Right lobe of liver (tissue), 6 donors: ENCODE measurements around the gene SUPV3L1. TPM values are rescaled to one million over a fixed set of nuclear protein-coding genes. Genes with fewer than 3 reads are reported as not detected.
A peak's percentile ranks its signal among the peaks of the same experiment; 100 is the strongest.

Source experiments
- ATAC-seq, 4 donors: fragments of 200-7000 bp; cut with Tn5 transposase; one replicate each; pipeline ENCODE4 v1.9.1; 2020; ENCODE audit warnings: mild to moderate bottlenecking in 4 of 4, moderate library complexity in 4 of 4
- DNase-seq, 3 donors: peaks; one replicate each; pipeline ENCODE4 v3.0.0-alpha.2; 2020
- H3K27ac ChIP-seq, 3 donors: fragments of 200-600 bp; one replicate each; pipeline ENCODE4 v1.8.0; 2022
- H3K27me3 ChIP-seq, 2 donors: fragments of 200-600 bp; one replicate each; pipeline ENCODE4 v1.8.0; 2022
- H3K36me3 ChIP-seq, 4 donors: fragments of 200-600 bp; sonication (generic) in 1 of 4; one replicate each; pipeline versions ENCODE4 v1.5.1 to v1.8.0; 2017 to 2022; ENCODE audit warnings: control low read depth in 1 of 4
- H3K4me1 ChIP-seq, 4 donors: fragments of 200-600 bp; sonication (generic) in 1 of 4; one replicate each; pipeline versions ENCODE4 v1.5.1 to v1.8.0; 2017 to 2022; ENCODE audit warnings: control low read depth in 1 of 4
- H3K4me3 ChIP-seq, 3 donors: fragments of 200-600 bp; one replicate each; pipeline ENCODE4 v1.8.0; 2022
- H3K9me3 ChIP-seq, 4 donors: fragments of 200-600 bp; sonication (generic) in 1 of 4; one replicate each; pipeline versions ENCODE4 v1.5.1 to v1.8.0; 2017 to 2022; ENCODE audit warnings: control low read depth in 1 of 4
- POLR2A ChIP-seq: fragments of 450-650 bp; IDR thresholded peaks from one replicate; pipeline ENCODE4 v1.6.1; 2017; ENCODE audit warnings: antibody characterized with exemption, mild to moderate bottlenecking
- WGBS: methylation state at CpG from one replicate; pipeline ENCODE4 v1.1.6; 2018; ENCODE audit warnings: low coverage, low lambda C conversion rate; ENCODE audit not compliant: insufficient coverage; ENCODE audit errors: missing lambda C conversion rate; 5-methylcytosine and 5-hydroxymethylcytosine counted together
- intact Hi-C, 2 donors: fragments of 100-400 bp; cut with DNase I; formaldehyde crosslinking; loops; one replicate each; pipeline versions ENCODE4 v1.11.2 to v1.14.1; 2022
- total RNA-seq, 6 experiments: library from RNA; depleted of rRNA in 2 of 6; stranded (reverse); fragments of >200 nt in 2 of 6; fragmentation: NEBNext Ultra II Directional in 3 of 6; extraction: Animal tissue kit (Norgen Biotek cat#: 25700) in 3 of 6; gene quantifications; one replicate each; pipeline versions ENCODE4 v1.1.0 to v1.2.4, GENCODE V29; 2016 to 2023
- TF ChIP-seq, protein P1 (sequence below), 4 donors: fragments of 200-600 bp in 3 of 4; fragments of 450-650 bp in 1 of 4; IDR thresholded peaks; one replicate each; pipeline versions ENCODE4 v1.5.1 to v1.8.0; 2016 to 2022; ENCODE audit warnings: antibody characterized with exemption in 4 of 4, mild to moderate bottlenecking in 2 of 4
- donor health status: DM: no; HTN: yes; CAD: no.
- donor health status: DM: no; HTN: no; CAD: no.
- donor health status: DM: no; HTN: no; CAD: no.
- donor health status: DM: no; HTN: yes; CAD: no.
- donor health status: DM: no; HTN: yes; CAD: no.

The SUPV3L1 gene
- total RNA-seq, 6 experiments from 2014 or later = 18.4 to 28.5 (median 22.6) TPM

- DNase-seq = no peak
- ATAC-seq = no peak
- H3K9me3 ChIP-seq = no peaks in the 10 kb centered on the region
- H3K4me1 ChIP-seq = no peaks in the 10 kb centered on the region
- no peak overlapping the region for H3K27ac ChIP-seq
- WGBS = 87% methylated on average over 3 of the region's 3 CpGs
- no peaks in the 10 kb centered on the region for H3K27me3 ChIP-seq
- H3K36me3 ChIP-seq = no peaks in the 10 kb centered on the region
- TF ChIP-seq POLR2A = no peak
- TF ChIP-seq, protein P1, sequence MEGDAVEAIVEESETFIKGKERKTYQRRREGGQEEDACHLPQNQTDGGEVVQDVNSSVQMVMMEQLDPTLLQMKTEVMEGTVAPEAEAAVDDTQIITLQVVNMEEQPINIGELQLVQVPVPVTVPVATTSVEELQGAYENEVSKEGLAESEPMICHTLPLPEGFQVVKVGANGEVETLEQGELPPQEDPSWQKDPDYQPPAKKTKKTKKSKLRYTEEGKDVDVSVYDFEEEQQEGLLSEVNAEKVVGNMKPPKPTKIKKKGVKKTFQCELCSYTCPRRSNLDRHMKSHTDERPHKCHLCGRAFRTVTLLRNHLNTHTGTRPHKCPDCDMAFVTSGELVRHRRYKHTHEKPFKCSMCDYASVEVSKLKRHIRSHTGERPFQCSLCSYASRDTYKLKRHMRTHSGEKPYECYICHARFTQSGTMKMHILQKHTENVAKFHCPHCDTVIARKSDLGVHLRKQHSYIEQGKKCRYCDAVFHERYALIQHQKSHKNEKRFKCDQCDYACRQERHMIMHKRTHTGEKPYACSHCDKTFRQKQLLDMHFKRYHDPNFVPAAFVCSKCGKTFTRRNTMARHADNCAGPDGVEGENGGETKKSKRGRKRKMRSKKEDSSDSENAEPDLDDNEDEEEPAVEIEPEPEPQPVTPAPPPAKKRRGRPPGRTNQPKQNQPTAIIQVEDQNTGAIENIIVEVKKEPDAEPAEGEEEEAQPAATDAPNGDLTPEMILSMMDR (IDR thresholded peaks at IDR 0.05) = no peak
- no peak overlapping the region for H3K4me3 ChIP-seq
- intact Hi-C loops = loop anchor here in 1 of 2 donors (5.0 kb wide), 1 partner anchor 158 kb away; no protein-coding TSS in a partner anchor
These were observed 54.4 kb downstream of the SUPV3L1 start for GRCh38 chr10:69234447-69234846.

DNA sequence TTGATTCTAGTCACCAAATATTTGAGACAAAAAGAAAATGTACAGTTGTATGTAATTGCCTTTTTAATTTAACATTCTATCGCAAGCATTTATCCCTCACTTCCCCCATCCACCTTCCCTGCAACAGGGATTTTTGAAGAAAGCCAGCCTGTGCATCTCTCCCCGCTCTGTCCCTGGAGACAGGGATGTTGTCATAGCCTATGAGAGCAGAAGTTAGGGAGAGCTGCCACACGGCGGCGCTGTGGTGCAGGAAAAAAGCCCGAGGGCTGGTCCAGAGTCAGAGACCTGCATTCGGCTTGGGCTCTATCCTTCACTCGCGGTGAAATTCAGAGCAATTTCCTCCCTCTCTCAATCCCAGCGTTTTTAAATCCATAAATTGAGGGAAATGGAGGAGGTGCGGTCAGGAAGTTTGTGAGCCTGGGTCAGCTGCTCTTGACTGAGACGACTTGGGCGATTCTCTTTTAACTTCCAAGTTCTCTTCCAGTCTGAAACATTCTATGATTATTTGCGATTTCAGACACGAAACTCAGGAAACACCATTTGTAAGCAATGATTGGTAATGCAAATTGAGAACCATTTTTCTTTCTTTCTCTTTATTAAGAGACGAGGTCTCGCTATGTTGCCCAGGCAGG is 57.6 kb downstream of the SUPV3L1 start:
- H3K36me3 ChIP-seq = no peaks in the 10 kb centered on the region
- no peaks in the 10 kb centered on the region for H3K4me1 ChIP-seq
- H3K27me3 ChIP-seq = no peaks in the 10 kb centered on the region
- ATAC-seq (peak; percentile 97 to 99 (median 97)), DNase-seq (peak; percentile 82 to 83 (median 83))
- no peak overlapping the region for H3K4me3 ChIP-seq
- no peak overlapping the region for H3K27ac ChIP-seq
- intact Hi-C loops = no loop called here
- 29% methylated on average over 17 of the region's 17 CpGs for WGBS
- no peaks in the 10 kb centered on the region for H3K9me3 ChIP-seq
- TF ChIP-seq, protein P1 (IDR thresholded peaks at IDR 0.05) = peak; percentile 85 to 98 (median 92)
- no peak for TF ChIP-seq POLR2A

DNA sequence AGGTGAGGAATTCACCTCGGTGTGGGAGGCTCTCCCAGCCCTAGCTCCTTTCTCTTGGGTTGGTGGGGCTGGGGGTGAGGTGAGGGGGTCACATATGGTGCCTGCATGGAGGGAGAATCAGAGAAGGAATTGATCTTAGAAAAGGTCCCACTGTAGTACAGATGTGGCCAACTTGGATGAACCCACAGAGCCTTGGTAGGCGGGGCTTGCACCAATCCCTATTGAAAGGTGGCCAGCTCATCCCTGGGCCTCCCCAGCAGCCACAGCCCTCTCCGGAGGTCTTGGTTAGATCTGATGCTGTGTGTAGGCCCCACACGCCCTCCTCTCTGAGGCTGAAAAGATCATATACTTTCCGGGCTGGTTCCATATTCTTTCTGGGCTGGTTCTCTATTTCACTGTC is 59.1 kb downstream of the SUPV3L1 start:
- Histone ChIP-seq H3K4me1 (no peaks in the 10 kb centered on the region), H3K27ac (no peak overlapping the region), H3K4me3 (no peak overlapping the region), H3K27me3 (no peaks in the 10 kb centered on the region), H3K9me3 (no peaks in the 10 kb centered on the region), H3K36me3 (no peaks in the 10 kb centered on the region)
- no peak for TF ChIP-seq POLR2A
- TF ChIP-seq, protein P1 (IDR thresholded peaks at IDR 0.05) = no peak
- 59% methylated on average over 5 of the region's 5 CpGs for WGBS
- ATAC-seq (no peak), DNase-seq (no peak)
- intact Hi-C loops = no loop called here

DNA sequence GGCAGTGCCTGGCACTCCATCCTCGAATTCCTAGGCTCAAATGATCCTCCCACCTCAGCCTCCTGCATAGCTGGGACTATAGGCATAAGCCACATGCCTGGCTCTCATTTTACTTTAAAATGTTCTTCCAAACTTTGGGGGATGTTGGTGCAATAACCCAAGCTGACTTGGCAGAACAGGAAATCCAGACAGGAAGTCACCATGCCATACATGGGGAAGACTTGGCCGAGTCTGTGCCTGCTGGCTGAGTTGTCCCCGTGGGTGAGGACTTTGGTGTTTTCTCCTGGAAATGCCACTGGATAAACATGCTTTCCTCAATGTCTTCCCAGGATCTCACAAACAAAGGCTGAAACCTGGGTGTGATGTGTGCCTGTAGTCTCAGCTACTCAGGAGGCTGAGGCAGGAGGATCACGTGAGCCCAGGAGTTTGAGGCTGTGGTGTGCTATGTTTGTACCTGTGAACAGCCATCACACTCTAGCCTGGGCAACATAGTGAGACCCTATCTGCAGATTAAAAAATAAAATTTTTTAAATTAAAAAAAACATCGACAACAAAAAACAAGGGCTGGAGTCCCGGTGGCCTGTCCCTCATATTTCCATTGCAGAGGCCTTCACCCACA is 59.9 kb downstream of the SUPV3L1 start:
- intact Hi-C loops = loop anchor here in 1 of 2 donors (5.0 kb wide), 1 partner anchor 152 kb away; no protein-coding TSS in a partner anchor
- H3K9me3 ChIP-seq = no peaks in the 10 kb centered on the region
- H3K27me3 ChIP-seq = no peaks in the 10 kb centered on the region
- H3K4me1 ChIP-seq = no peaks in the 10 kb centered on the region
- WGBS = 70% methylated on average over 6 of the region's 6 CpGs
- peak in 1 of 4 donors; percentile 17 for ATAC-seq
- TF ChIP-seq, protein P1 (IDR thresholded peaks at IDR 0.05) = no peak
- no peak for TF ChIP-seq POLR2A
- H3K4me3 ChIP-seq = no peak overlapping the region
- no peak overlapping the region for H3K27ac ChIP-seq
- no peaks in the 10 kb centered on the region for H3K36me3 ChIP-seq
- no peak for DNase-seq
